Cardiac ventricle fibroblast (primary cell): Measurements from ENCODE around the gene ZNF639. TPM values are rescaled to one million over a fixed set of nuclear protein-coding genes. Genes with fewer than 3 reads are reported as not detected.

ENCODE experiments used
- total RNA-seq: library from RNA; depleted of rRNA; stranded (reverse); fragments of >200 nt; gene quantifications from 2 replicates; pipeline ENCODE4 v1.2.3, GENCODE V29; 2015

ZNF639 gene, protein sequence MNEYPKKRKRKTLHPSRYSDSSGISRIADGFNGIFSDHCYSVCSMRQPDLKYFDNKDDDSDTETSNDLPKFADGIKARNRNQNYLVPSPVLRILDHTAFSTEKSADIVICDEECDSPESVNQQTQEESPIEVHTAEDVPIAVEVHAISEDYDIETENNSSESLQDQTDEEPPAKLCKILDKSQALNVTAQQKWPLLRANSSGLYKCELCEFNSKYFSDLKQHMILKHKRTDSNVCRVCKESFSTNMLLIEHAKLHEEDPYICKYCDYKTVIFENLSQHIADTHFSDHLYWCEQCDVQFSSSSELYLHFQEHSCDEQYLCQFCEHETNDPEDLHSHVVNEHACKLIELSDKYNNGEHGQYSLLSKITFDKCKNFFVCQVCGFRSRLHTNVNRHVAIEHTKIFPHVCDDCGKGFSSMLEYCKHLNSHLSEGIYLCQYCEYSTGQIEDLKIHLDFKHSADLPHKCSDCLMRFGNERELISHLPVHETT
- total RNA-seq, result 33.3 and 46.2 TPM in 2 replicates

DNA sequence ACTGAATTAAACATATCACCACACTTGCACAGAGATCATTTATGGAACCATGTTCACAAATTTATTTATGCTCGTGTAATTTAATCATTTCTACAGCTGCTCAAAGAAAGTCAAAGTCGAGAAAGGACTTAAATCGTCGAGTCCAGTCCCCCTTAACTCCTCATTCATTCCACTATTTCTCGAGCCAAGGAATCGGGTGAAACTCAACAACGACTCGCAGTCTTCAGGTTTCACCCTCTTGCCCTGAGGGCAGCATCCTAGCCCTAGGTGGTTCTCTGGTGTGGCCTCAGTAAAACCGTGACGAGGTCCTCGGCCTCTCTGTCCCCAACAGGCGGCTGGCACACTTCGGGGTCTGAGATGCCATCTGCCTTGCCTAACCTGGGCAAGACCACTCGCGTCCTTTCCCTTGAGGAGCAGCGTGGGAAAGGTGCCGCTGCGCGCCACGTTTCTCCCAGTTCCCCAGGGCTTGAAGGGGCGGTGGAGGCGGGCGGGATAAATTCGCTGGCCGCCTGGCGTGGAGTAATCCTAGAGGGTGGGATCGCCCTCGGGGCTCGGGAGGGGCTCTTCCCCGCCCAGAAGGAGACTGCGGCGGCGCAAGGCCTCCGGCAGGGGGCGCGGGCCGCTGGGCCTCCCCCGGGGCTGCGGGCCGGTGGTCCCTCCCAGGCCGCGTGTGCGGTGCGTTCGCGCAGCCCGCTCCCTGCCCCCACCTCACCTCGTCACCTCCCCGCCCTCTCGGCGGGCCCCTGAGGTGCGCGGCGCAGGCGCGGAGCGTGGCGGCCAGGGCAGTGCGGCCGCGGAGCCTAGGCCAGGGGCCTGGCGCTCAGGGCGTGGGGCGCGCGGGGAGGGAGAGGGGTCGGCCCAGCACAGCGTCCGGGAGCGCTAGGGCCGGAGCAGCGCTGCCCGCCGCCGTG, at the start of gene ZNF639:
Gene ZNF639 (plus strand): TSS at position 746 of the 911 bp plus-strand sequence. CDS start 5,263 bp downstream, outside the sequence.

DNA sequence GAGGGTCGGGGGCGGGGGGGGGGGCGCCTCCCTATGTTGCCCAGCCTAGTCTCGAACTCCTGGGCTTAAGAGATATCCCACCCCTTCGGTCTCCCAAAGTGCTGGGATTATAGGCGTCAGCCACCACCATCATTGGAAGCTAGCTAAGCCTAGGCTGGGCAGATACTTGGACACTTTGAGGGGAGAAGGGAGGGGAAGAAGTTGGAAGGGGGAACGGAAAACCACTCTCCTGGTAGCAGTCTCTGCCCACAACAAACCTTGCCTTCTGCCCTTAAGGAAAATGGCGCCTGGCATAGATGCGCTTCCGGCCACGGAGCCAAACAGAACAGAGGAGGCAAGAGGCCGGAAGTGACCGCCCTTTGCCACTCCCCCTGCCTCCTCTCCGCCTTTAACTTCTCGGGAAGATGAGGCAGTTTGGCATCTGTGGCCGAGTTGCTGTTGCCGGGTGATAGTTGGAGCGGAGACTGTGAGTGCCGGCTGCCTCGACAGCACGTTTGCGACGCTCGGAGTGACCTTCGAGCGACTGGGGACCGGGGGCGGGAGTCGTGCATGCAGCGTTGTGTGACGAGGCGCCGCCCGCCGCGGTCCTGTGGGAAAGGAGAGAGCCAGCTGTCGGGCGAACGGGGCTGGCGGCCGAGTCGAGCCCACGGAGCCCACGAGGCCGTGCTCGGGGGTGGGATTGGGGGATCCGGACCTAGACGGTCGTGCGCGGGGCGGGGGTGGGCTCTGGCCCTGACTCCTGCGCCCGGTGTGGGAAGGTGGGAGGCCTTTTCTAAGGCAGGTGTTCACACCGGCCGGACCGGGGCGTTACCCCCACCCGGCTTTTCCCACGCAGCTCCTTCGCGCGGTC, 24.7 kb downstream of the ZNF639 start, which contains the start of gene MFN1:
Gene MFN1 (plus strand): TSS at position 365 of the 850 bp plus-strand sequence. CDS start 1,143 bp downstream, outside the sequence.

Other genes starting within 250 kb of the ZNF639 start
- gene PIK3CA, start 174.7 kb upstream of the ZNF639 start, total RNA-seq, result 18.6 and 20.5 TPM in 2 replicates
- gene KCNMB3, start 71.9 kb upstream of the ZNF639 start, total RNA-seq, result 0.37 and 1.1 TPM in 2 replicates
- 21.5 and 22.6 TPM in 2 replicates for gene MFN1, start 24.7 kb downstream of the ZNF639 start, total RNA-seq
- 21.3 and 22.3 TPM in 2 replicates for gene GNB4, start 128.4 kb downstream of the ZNF639 start, total RNA-seq
- 34.9 and 39.3 TPM in 2 replicates for gene ACTL6A, start 239.9 kb downstream of the ZNF639 start, total RNA-seq